ENCODE measurements around the gene EIF6.

DNA sequence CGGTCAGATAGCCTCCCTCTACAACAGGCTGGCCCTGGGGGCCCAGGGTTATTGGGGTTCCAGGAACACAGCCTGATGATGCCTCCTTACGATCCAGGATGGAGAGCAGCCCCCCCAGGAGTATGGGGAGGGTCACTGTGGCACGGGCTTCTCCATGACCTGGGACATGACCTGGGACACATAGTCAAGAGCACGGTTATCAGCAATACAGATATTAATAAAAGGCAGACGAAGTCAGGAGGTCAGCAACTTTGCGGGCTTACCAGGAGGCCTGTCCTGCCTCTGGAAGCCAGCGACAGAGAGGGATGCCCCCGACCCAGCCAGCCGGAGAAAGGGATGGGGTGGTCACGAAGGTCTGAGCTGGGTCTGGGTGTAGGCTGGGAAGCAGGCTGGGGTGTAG is 7.4 kb downstream of the EIF6 start:
- TF ChIP-seq CTCF (IDR thresholded peaks at IDR 0.05) (peak in 1 of 6 experiments; percentile 4), POLR2A (IDR thresholded peaks at IDR 0.05) (no peak)

Data from esophagus squamous epithelium (tissue), 4 donors.